Measurements from ENCODE around the gene POGLUT3. TPM values are rescaled to one million over a fixed set of nuclear protein-coding genes. Genes with fewer than 3 reads are reported as not detected.

POGLUT3 gene
- total RNA-seq, 4 donors from 2014 or later = 6.0 to 18.3 (median 13.2) TPM

- 58 to 92% methylated on average over 2 to 5 of the region's 5 CpGs for WGBS, 2 donors
Measured at GRCh38 chr11:108530426-108530825, 32.2 kb upstream of the POGLUT3 start.

GRCh38 chr11:108527382-108527781, 29.2 kb upstream of the POGLUT3 start:
- WGBS, 2 donors = 83 to 86% methylated on average over 6 of the region's 6 CpGs
- no peaks in the 10 kb centered on the region for H3K27me3 ChIP-seq
- H3K4me1 ChIP-seq = peaks cover 0 to 24% (median 0%) of the 10 kb centered on the region in 3 donors
- TF ChIP-seq POLR2A (IDR thresholded peaks at IDR 0.05) (no peak), CTCF (IDR thresholded peaks at IDR 0.05) (no peak)
- no peaks in the 10 kb centered on the region for H3K9me3 ChIP-seq
- no peak overlapping the region for H3K4me3 ChIP-seq
- intact Hi-C loops (cut with DNase I) = no loop called here
- no peak for DNase-seq
- peaks cover 0 to 71% (median 4%) of the 10 kb centered on the region in 3 donors for H3K36me3 ChIP-seq
- no peak overlapping the region for H3K27ac ChIP-seq

More at GRCh38 chr11:108530426-108530825, 32.2 kb upstream of the POGLUT3 start:
- Histone ChIP-seq H3K27me3 (no peaks in the 10 kb centered on the region), H3K4me3 (no peak overlapping the region), H3K36me3 (peaks cover 0 to 48% (median under 1%) of the 10 kb centered on the region in 3 donors), H3K4me1 (peaks cover 0 to 14% (median 2%) of the 10 kb centered on the region in 3 donors), H3K9me3 (no peaks in the 10 kb centered on the region), H3K27ac (no peak overlapping the region)
- intact Hi-C loops (cut with DNase I) = no loop called here
- no peak for DNase-seq
- TF ChIP-seq POLR2A (IDR thresholded peaks at IDR 0.05) (no peak), CTCF (IDR thresholded peaks at IDR 0.05) (no peak)

DNA sequence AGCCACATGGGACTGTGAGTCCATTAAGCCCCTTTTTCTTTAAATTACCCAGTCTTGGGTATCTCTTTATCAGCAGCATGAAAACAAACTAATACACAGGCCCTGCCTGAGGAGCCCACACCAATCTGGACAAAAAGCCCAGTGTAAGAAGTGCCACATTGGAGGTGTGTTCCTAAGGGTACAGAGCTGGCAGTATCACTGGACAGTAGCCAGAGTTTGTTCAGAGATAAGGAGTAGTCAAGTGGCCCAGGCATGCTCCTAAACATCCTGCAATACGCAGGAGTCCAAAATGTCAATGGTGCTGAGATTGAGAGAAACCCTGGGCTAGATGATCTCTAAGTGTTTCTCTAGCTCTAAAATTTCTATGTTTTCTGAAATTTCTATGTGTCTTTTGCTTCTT, 27.0 kb upstream of the POGLUT3 start:
- 87 to 100% methylated on average over 1 of the region's 1 CpG for WGBS, 2 donors
- no peak for DNase-seq
- H3K9me3 ChIP-seq = no peaks in the 10 kb centered on the region

DNA sequence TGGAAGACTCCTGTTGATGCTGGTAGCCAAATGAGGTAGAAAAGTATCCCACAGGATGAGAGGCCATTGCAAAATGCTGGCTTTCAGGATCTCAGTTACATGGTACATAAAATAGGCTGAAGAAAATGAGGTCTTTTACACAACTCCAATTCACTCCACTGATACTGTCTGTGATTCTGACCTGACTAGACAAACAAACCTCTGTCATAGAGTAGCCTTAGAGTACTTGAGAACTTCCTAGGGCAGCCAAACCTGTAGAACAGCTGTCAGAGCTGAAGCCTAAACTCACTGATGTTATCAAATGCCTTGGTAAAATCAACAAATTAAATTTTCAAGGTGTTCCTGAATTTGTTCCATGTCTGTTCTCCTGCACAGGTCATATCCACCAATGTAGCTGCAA, 26.2 kb upstream of the POGLUT3 start:
- TF ChIP-seq POLR2A (IDR thresholded peaks at IDR 0.05) (no peak), CTCF (IDR thresholded peaks at IDR 0.05) (no peak)
- Histone ChIP-seq H3K27ac (peak overlapping the region in 2 of 4 donors; percentile 33 to 50), H3K27me3 (no peaks in the 10 kb centered on the region), H3K9me3 (no peaks in the 10 kb centered on the region), H3K4me1 (peaks cover 0 to 24% (median 0%) of the 10 kb centered on the region in 3 donors), H3K36me3 (peaks cover 0 to 72% (median 4%) of the 10 kb centered on the region in 3 donors), H3K4me3 (no peak overlapping the region)
- no peak for DNase-seq
- intact Hi-C loops (cut with DNase I) = no loop called here

More for the DNA sequence above, 27.0 kb upstream of the POGLUT3 start:
- no peak for TF ChIP-seq POLR2A (IDR thresholded peaks at IDR 0.05)
- no peak for TF ChIP-seq CTCF (IDR thresholded peaks at IDR 0.05)
- intact Hi-C loops (cut with DNase I) = no loop called here
- Histone ChIP-seq H3K4me1 (peaks cover 0 to 24% (median 0%) of the 10 kb centered on the region in 3 donors), H3K4me3 (no peak overlapping the region), H3K27ac (peak overlapping the region in 2 of 4 donors; percentile 33 to 50), H3K27me3 (no peaks in the 10 kb centered on the region), H3K36me3 (peaks cover 0 to 68% (median 4%) of the 10 kb centered on the region in 3 donors)

GRCh38 chr11:108522318-108522717, 24.1 kb upstream of the POGLUT3 start:
- Histone ChIP-seq H3K36me3 (peaks cover 0 to 74% (median 4%) of the 10 kb centered on the region in 3 donors), H3K4me3 (no peak overlapping the region), H3K4me1 (peaks cover 0 to 24% (median 0%) of the 10 kb centered on the region in 3 donors), H3K27ac (peak overlapping the region in 3 of 4 donors; percentile 3 to 50 (median 33)), H3K27me3 (no peaks in the 10 kb centered on the region), H3K9me3 (no peaks in the 10 kb centered on the region)
- intact Hi-C loops (cut with DNase I) = no loop called here
- TF ChIP-seq POLR2A (IDR thresholded peaks at IDR 0.05) (no peak), CTCF (IDR thresholded peaks at IDR 0.05) (no peak)
- DNase-seq = no peak
- 45 to 46% methylated on average over 1 of the region's 1 CpG for WGBS, 2 donors

Data from esophagus squamous epithelium (tissue), 5 donors.